Measurements from ENCODE around the gene LGR4.
"Not testable (repeated sequence)": the region's sequence is repeated elsewhere in the genome, so short reads cannot be mapped to it uniquely, and the experiment has no call there.

The LGR4 gene

GRCh38 chr11:27456140-27456794, 16.3 kb downstream of the LGR4 start:
- no peak for DNase-seq

DNA sequence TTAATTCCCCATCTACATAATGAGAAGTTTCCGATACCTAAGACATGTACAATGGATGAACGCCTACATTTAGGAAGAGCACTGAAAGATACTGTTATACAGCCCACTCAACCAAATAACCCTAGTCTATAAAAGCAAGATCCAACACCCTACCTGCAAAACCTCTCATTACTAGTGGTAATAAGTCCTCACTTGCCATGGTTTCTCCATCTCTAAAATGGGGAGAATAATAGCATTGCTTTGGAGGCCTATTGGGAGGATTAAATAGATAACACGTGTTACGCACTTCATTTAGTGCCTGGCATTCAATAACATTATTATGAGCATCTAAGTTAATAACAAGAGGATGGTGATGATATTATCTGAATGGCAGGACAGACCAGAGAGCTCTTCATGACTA, 16.9 kb downstream of the LGR4 start:
- no peak for DNase-seq

GRCh38 chr11:27453701-27454100, 18.9 kb downstream of the LGR4 start:
- no peak for DNase-seq

DNA sequence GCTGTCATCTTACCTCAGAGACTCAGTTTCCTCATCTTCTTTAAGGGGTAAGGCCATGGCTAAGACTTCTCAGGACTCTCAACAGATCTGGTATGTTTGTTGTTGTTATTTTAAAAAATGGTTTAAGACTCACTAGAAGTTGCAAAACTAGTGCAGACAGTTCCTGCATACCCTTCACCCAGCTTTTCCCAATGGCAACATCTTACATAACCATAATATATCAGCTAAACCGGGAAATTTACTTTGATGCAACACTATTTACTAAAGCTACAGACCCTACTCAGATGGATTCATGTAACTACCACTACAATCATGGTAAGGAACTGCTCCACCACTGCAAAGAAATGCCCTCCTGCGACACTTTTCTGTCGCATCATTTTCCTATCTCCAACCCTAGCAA, 20.4 kb downstream of the LGR4 start:
- DNase-seq: no peak

- DNase-seq: no peak
These were observed 21.2 kb downstream of the LGR4 start for GRCh38 chr11:27451244-27451965.

DNA sequence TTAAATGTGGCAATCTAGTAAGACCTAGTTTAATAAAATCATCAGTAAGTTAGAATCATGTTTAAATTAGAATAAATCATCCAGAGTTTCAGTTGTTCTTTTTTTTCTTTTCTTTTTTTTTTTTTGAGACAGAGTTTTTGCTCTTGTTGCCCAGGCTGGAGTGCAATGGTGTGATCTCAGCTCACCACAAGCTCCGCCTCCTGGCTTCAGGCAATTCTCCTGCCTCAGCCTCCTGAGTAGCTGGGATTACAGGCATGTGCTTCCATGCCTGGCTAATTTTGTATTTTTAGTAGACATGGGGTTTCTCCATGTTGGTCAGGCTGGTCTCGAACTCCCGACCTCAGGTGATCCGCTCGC, 24.4 kb downstream of the LGR4 start:
- DNase-seq: not testable (repeated sequence)

DNA sequence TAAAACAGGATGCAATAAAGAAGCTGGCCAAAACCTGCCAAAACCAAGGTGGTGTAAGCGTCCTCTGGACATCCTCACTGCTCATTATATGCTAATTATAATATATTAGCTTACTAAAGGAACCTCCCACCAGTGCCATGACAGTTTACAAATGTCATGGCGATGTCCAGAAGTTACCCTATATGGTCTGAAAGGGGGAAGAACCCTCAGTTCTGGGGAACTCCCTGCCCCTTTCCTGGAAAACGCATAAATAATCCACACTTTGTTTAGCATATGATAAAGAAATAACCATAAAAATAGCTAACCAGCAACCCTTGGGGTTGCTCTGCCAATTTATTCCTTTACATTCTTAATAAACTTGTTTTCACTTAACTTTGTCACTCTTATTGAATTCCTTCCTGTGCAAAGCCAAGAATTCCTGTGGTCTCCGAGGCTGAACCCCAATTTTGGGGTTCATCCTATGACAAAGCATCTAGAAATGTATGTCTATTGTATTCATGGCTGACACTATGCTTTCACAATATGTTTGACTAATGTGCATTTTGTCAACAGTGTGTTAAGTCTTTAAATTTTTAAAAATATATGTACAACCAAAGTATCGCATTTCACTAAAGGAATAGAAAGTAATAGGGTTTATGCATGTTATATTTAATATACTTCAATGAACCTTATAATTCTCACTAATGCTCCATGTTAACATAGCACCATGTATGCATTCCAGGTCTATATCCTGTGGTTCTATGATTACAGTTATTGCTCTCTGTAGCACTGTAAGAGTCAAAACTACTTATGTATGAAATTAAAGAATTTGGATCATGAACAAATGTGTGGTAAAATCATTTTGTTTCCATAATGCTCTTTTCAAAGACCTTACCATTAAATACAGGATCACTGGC, 25.1 kb downstream of the LGR4 start:
- no peak for DNase-seq

- no peak for DNase-seq
These were observed 27.0 kb downstream of the LGR4 start for GRCh38 chr11:27445625-27446024.

DNA sequence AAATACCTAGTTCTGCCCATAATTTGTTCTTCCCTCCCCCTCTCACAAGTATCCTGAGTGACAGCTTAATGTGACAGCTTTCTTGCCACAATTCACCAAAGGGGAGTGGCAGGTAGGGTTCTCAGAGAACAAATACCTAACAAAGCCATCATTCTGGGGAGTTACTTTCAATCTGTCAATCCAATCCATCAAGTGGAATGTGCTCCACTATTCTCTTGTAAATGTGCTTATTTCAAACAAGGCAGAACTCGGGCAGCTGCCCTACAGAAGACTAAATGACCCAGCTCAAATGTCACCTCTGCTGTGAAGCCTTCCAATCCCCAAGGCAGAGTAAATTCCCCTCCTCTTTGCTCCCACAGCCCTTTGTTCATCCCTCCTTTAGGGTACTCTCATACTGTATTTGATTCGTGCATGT, 27.8 kb downstream of the LGR4 start:
- DNase-seq: no peak

DNA sequence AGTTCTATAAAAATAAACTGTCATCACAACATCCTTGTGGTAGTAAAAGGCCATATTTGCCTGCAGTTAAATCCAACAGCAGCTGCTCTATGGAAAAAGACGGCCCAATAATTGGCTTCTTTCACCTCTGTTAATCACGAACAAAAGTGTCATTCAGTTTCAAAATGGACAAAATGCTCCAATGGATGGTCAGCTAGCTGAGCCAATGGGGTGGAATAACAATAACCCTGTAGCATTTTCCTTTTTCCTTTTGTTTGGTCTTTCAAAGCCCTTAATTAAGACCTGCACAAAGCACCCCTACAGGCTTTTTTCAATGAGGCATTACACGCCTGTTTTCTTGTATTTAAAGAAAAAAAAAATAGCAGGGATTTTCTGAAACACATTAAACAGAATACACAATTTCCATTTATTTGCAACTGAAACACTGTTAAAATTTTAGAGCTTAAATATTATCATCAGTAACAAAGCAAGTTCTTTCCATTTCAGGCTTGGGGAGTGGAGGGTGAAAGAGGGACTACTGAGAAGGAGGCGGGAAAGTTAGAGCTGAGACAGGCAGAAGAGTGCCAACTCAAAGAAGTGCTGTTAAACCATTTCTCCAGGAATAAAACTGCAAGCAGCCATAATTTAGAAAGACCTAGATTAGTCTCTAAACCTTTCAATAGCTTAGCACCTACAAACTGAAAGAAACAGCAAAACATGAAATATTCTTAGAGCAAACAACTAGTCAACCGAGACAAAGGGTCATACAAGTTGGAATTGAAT, 28.7 kb downstream of the LGR4 start:
- no peak for DNase-seq

DNA sequence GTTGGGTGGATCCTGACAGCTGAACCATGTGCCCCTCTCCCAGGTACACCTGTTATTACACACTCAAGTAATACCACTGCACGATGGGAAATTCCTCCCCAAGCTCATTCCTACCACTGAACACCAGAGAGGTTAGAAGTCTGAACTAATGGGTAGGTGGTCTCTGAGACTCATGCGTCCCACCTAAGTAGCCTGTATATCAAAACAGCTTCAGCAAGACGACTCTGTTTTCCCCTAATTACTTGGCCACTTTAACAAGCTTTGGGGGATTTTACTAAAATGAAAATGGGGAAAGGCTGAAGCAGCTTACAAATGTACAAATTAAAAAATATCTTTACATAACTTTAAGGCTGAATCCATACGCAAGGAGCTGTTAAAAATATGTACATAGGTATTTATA, 29.4 kb downstream of the LGR4 start:
- DNase-seq: no peak

- DNase-seq: no peak
These were observed 32.5 kb downstream of the LGR4 start for GRCh38 chr11:27440090-27440489.

- DNase-seq: no peak
These were observed 34.0 kb downstream of the LGR4 start for GRCh38 chr11:27438595-27438981.

- no peak for DNase-seq
These were observed 34.6 kb downstream of the LGR4 start for GRCh38 chr11:27437829-27438594.

GRCh38 chr11:27436916-27437315, 35.7 kb downstream of the LGR4 start:
- no peak for DNase-seq

DNA sequence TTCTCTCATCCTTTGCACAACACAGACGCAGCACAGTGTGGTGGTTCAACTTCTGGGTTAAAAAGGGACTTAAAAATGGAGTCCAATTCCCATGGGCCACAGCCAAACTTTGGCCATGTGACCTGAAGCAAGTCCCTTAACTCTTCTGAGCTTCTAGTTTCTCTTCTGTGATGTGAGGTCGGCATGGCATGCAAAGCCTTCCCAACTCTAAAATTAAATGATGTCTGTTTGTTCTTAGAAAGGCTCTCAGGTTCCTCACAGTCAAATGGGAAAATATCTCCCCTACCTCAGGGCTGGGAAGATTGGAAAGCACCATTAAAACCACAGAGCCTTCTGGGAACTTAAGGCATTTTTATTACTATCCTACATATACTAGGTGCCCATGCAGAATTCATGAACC, 38.8 kb downstream of the LGR4 start:
- no peak for DNase-seq

- no peak for DNase-seq
These were observed 40.8 kb downstream of the LGR4 start for GRCh38 chr11:27431808-27432207.

- DNase-seq: no peak
These were observed 42.7 kb downstream of the LGR4 start for GRCh38 chr11:27429761-27430393.

- no peak for DNase-seq
These were observed 45.2 kb downstream of the LGR4 start for GRCh38 chr11:27427183-27427980.

GRCh38 chr11:27425814-27426213, 46.8 kb downstream of the LGR4 start:
- DNase-seq: no peak

GRCh38 chr11:27423125-27423524, 49.5 kb downstream of the LGR4 start:
- DNase-seq: no peak
